Smooth muscle cell (in vitro differentiated cells): Measurements from ENCODE around the gene LIPT1. TPM values are rescaled to one million over a fixed set of nuclear protein-coding genes. Genes with fewer than 3 reads are reported as not detected.

Experiments
- DNase-seq: peaks from one replicate; lab custom pipeline; 2025; ENCODE audit not compliant: unreplicated experiment; lab: John Stamatoyannopoulos, UW
- H2AFZ ChIP-seq: fragments of 200-600 bp; sonication (generic); 2 replicates; pipeline ENCODE4 v1.6.0; 2016; ENCODE audit warnings: antibody characterized with exemption, low read depth, mild to moderate bottlenecking
- H3F3A ChIP-seq: fragments of 200-600 bp; sonication (generic); 2 replicates; pipeline ENCODE4 v1.6.0; 2017; ENCODE audit warnings: antibody characterized with exemption, low read depth
- H3K27ac ChIP-seq: fragments of 200-600 bp; sonication (generic); 2 replicates; pipeline ENCODE4 v1.5.1; 2016; ENCODE audit warnings: low read depth, mild to moderate bottlenecking
- H3K27me3 ChIP-seq: fragments of 200-600 bp; sonication (generic); 2 replicates; pipeline ENCODE4 v1.6.1; 2016; ENCODE audit warnings: low read depth, mild to moderate bottlenecking
- H3K36me3 ChIP-seq: fragments of 200-600 bp; sonication (generic); 2 replicates; pipeline ENCODE4 v1.5.1; 2016; ENCODE audit warnings: low read depth
- H3K4me1 ChIP-seq: fragments of 200-600 bp; sonication (generic); 2 replicates; pipeline ENCODE4 v1.5.1; 2016; ENCODE audit warnings: low read depth
- H3K4me2 ChIP-seq: fragments of 200-600 bp; sonication (generic); 2 replicates; pipeline ENCODE4 v1.6.0; 2016; ENCODE audit warnings: mild to moderate bottlenecking
- H3K4me3 ChIP-seq: fragments of 200-600 bp; sonication (generic); 2 replicates; pipeline ENCODE4 v1.5.1; 2016; ENCODE audit warnings: mild to moderate bottlenecking
- H3K79me2 ChIP-seq: fragments of 200-600 bp; sonication (generic); 2 replicates; pipeline ENCODE4 v1.6.0; 2016; ENCODE audit warnings: low read depth, mild to moderate bottlenecking
- H3K9ac ChIP-seq: fragments of 200-600 bp; sonication (generic); 2 replicates; pipeline ENCODE4 v1.6.0; 2016; ENCODE audit warnings: low read depth
- H3K9me3 ChIP-seq: fragments of 200-600 bp; sonication (generic); replicated peaks from 2 replicates; pipeline ENCODE4 v1.5.1; 2016; ENCODE audit warnings: low read depth
- H4K20me1 ChIP-seq: fragments of 200-600 bp; sonication (generic); 2 replicates; pipeline ENCODE4 v1.6.0; 2016; ENCODE audit warnings: low read depth
- WGBS: methylation state at CpG from one replicate; pipeline ENCODE4 v1.1.7; 2016; ENCODE audit warnings: low lambda C conversion rate; 5-methylcytosine and 5-hydroxymethylcytosine counted together
- polyA plus RNA-seq: library from polyadenylated mRNA; unstranded; fragments of >200 nt; fragmentation: Nextera tagmentation; extraction: Ambion mirVana; gene quantifications from 2 replicates; pipeline ENCODE4 v1.2.1, GENCODE V29; 2016
- total RNA-seq: library from RNA; depleted of rRNA; stranded (reverse); fragments of >200 nt; gene quantifications from 2 replicates; pipeline ENCODE4 v1.2.3, GENCODE V29; 2014
- TF ChIP-seq, protein P1 (sequence below): fragments of 200-600 bp; sonication (generic); IDR thresholded peaks from 2 replicates; pipeline ENCODE4 v1.5.1; 2017; ENCODE audit warnings: borderline replicate concordance, mild to moderate bottlenecking, antibody characterized with exemption; ENCODE audit not compliant: insufficient read depth, poor library complexity, severe bottlenecking

Gene LIPT1
- total and polyA plus RNA-seq, 2 experiments from 2014 or later, result 1.5 to 3.0 TPM

DNA sequence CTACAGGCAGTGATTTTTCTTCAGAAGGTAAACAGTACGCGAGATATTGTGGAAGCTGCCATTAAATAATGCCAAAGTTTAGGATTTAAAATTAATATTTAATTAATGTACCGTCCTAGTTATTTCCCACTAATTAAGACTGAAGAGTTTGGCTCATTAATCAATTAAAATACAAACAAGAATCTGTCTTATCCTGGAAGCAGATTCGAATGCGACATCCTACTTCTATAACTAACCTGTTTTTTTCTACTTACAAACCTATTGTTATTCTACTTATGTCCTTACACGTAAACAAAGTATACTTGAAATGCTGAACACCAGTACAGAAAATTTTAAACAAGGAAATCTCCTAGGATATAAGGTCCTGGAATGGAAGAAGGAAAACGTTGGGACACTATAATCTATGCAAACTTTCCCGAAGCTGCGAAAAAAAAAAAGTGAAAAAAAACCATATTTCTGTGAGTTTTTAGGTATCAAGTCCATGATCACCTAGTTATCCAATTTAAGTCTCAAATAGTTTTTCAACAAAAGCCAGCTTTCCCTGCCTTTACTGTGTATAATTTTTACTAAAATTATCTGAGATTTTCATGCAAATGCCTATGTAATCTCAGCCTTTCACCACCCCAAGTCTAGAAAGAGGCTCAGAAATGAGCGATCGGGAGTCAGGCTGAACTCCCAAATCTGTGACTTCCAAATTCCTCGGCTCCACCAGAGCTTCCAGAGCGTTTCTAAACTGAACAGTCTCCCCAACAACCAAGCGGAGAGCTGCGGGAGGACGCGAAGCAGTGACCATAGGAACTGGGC is 14.5 kb upstream of the LIPT1 start:
- H3K9me3 ChIP-seq, result no peaks in the 10 kb centered on the region
- peak overlapping the region; percentile 71 for H3K4me3 ChIP-seq
- no peak for DNase-seq
- H3K36me3 ChIP-seq, result no peaks in the 10 kb centered on the region
- H3K4me1 ChIP-seq, result peaks cover 13% of the 10 kb centered on the region
- peak overlapping the region; percentile 88 for H2AFZ ChIP-seq
- TF ChIP-seq, protein P1, sequence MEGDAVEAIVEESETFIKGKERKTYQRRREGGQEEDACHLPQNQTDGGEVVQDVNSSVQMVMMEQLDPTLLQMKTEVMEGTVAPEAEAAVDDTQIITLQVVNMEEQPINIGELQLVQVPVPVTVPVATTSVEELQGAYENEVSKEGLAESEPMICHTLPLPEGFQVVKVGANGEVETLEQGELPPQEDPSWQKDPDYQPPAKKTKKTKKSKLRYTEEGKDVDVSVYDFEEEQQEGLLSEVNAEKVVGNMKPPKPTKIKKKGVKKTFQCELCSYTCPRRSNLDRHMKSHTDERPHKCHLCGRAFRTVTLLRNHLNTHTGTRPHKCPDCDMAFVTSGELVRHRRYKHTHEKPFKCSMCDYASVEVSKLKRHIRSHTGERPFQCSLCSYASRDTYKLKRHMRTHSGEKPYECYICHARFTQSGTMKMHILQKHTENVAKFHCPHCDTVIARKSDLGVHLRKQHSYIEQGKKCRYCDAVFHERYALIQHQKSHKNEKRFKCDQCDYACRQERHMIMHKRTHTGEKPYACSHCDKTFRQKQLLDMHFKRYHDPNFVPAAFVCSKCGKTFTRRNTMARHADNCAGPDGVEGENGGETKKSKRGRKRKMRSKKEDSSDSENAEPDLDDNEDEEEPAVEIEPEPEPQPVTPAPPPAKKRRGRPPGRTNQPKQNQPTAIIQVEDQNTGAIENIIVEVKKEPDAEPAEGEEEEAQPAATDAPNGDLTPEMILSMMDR, result no peak
- H3K27ac ChIP-seq, result peak overlapping the region; percentile 43
- no peaks in the 10 kb centered on the region for H3K27me3 ChIP-seq
- H4K20me1 ChIP-seq, result no peaks in the 10 kb centered on the region
- H3F3A ChIP-seq, result no peaks in the 10 kb centered on the region
- peak overlapping the region; percentile 85 for H3K4me2 ChIP-seq
- 35% methylated on average over 17 of the region's 17 CpGs for WGBS
- no peaks in the 10 kb centered on the region for H3K79me2 ChIP-seq
- peak overlapping the region; percentile 63 for H3K9ac ChIP-seq

DNA sequence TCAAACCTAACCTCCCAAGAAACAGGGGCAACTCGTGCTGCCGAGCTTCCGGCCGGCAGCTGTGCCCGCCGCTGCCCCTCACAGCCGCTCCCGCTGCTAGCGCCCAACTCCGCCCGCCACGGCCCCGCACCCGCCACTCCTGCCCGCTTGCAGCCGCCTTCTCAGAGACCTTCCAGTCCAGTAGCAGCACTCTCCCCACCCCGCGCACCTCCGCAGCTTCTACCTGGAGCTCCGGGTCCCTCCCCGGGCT is 14.0 kb upstream of the LIPT1 start:
- Histone ChIP-seq H3K36me3 (no peaks in the 10 kb centered on the region), H3K4me3 (peak overlapping the region; percentile 71), H3K9me3 (no peaks in the 10 kb centered on the region), H2AFZ (peak overlapping the region; percentile 88), H4K20me1 (no peaks in the 10 kb centered on the region), H3K9ac (peak overlapping the region; percentile 63), H3K79me2 (no peaks in the 10 kb centered on the region), H3F3A (no peaks in the 10 kb centered on the region), H3K4me2 (peak overlapping the region; percentile 85), H3K27me3 (no peaks in the 10 kb centered on the region), H3K27ac (peak overlapping the region; percentile 43), H3K4me1 (peaks cover 13% of the 10 kb centered on the region)
- no peak for DNase-seq
- WGBS, result 3% methylated on average over 18 of the region's 21 CpGs
- TF ChIP-seq, protein P1, result no peak

DNA sequence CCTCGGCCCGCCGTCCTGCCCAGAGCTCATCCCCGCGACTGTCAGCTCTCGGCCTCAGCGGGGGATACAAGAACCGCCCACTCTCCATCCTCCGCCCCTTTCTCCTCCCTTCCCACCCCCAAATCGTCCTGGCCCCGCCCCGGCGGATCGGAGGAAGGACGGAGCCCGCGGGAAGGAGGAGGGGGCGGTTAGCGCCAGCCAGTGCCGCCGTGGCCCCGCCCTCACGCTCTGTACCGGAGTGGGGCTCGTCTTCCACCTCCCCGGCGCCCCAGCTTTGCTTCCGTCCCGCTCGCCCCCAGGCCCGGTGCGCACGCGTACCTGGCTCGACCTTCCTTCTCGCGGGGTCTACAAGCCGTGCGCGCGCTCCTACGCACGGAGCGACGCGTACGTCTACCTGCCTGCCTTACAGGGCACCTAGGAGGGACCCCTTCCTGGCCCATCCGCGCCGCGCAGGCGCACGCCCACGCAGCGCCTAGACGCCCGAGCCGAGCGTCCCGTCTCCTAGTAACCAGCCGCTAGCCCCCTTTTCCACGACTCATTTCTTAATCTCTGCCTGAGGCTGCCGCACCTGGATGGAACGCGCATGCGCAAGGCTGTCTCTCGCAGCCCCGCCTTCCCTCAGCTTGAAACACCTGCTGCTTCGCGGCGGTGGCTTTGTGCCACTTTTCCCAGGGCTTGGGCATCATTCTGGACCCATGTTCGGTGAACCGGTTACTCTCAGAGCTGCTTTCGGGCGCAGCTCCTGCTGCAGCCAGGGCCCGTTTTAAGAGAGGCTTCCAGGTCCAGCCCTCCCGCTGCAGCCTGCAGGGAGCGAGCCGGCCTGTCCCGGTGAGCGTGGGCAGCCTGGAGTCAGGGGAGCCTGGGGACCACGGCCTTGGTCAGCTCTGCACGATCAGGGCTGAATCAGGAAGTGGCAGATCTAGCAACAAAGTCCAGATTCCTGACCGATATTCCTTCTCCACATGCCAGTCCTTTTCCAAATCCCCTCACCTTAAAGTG is 13.4 kb upstream of the LIPT1 start, which contains the start of gene C2orf15:
Gene C2orf15 (plus strand): TSS at position 598 of the 999 bp plus-strand sequence. CDS start 8,852 bp downstream, outside the sequence.
- TF ChIP-seq, protein P1, result no peak
- 2% methylated on average over 54 of the region's 84 CpGs for WGBS
- Histone ChIP-seq H3K27ac (peak within 1 kb of the TSS; percentile 43), H3K9me3 (no peaks in the 10 kb centered on the region), H3K4me1 (peaks cover 13% of the 10 kb centered on the region), H3K9ac (peak within 1 kb of the TSS; percentile 63), H3K4me3 (peak within 1 kb of the TSS; percentile 71), H2AFZ (peak within 1 kb of the TSS; percentile 88), H3K4me2 (peak within 1 kb of the TSS; percentile 85), H3K27me3 (no peaks in the 10 kb centered on the region), H4K20me1 (no peaks in the 10 kb centered on the region), H3F3A (no peaks in the 10 kb centered on the region), H3K79me2 (no peaks in the 10 kb centered on the region), H3K36me3 (no peaks in the 10 kb centered on the region)
- peak; percentile 75 for DNase-seq
